ENCODE results near the gene NKIRAS1. TPM values are rescaled to one million over a fixed set of nuclear protein-coding genes. Genes with fewer than 3 reads are reported as not detected.
A peak's percentile ranks its signal among the peaks of the same experiment; 100 is the strongest.

Gene NKIRAS1
- total and polyA plus RNA-seq, 2 of the 8 experiments (the other 6 are each of a cell fraction or from before 2014, with no cell fraction given): 3.4 to 7.0 TPM

GRCh38 chr3:23909341-23909740, 7.4 kb downstream of the NKIRAS1 start:
- Histone ChIP-seq H3K9ac (replicated peaks in 1 of 4; ENCODE audit: extremely low read depth in 1 of 4, low read depth in 3 of 4, low read length in 3 of 4) (peak overlapping the region in 1 of 4 experiments; percentile 53; a peak in 1 of 7 replicates), H3K14ac (ENCODE audit: insufficient read length) (no peak overlapping the region), H3K27ac (ENCODE audit: low read depth, low read length) (no peak overlapping the region), H4K8ac (ENCODE audit: extremely low read depth, insufficient read depth, low read length) (no peak overlapping the region), H3K4ac (replicated peaks; ENCODE audit: insufficient read length, low read depth, low read length) (no peak overlapping the region), H3K79me2 (ENCODE audit: control insufficient read depth in 1 of 2, insufficient read depth in 2 of 2, low read length in 2 of 2) (peaks cover 0 to 19% of the 10 kb centered on the region in 2 experiments; a peak in 2 of 4 replicates), H3K56ac (replicated peaks; ENCODE audit: insufficient read length, low read depth, low read length) (no peak overlapping the region), H4K91ac (replicated peaks; ENCODE audit: insufficient read length, low read length) (no peak overlapping the region), H4K20me1 (replicated peaks in 1 of 2; ENCODE audit: control insufficient read depth in 1 of 2, insufficient read depth in 2 of 2, low read length in 2 of 2) (no peaks in the 10 kb centered on the region), H3K79me1 (ENCODE audit: low read depth, low read length) (no peaks in the 10 kb centered on the region), H3K4me2 (ENCODE audit: insufficient read depth in 1 of 2, low read depth in 2 of 2, low read length in 2 of 2) (no peak overlapping the region), H2BK12ac (ENCODE audit: low read depth, low read length) (no peak overlapping the region), H3K4me3 (ENCODE audit: extremely low read depth in 1 of 4, insufficient read depth in 2 of 4, low read depth in 3 of 4, low read length in 4 of 4) (no peak overlapping the region), H3K23me2 (ENCODE audit: low read depth, low read length) (no peaks in the 10 kb centered on the region), H3K18ac (ENCODE audit: extremely low read depth, low read length) (no peak overlapping the region), H2BK20ac (ENCODE audit: low read length) (no peak overlapping the region), H3K9me3 (ENCODE audit: insufficient read depth in 2 of 2, low read depth in 1 of 2, low read length in 1 of 2) (no peaks in the 10 kb centered on the region), H3K23ac (ENCODE audit: insufficient read length) (no peak overlapping the region), H3K36me3 (ENCODE audit: control insufficient read depth in 2 of 4, insufficient read depth in 4 of 4, low read length in 3 of 4) (peaks cover 0 to 18% (median 7%) of the 10 kb centered on the region in 4 experiments; a peak in 4 of 8 replicates), H3K27me3 (replicated peaks in 1 of 4; ENCODE audit: control insufficient read depth in 3 of 4, extremely low read depth in 1 of 4, insufficient read depth in 3 of 4, low read length in 3 of 4) (peaks cover 0 to 1% (median 0%) of the 10 kb centered on the region in 4 experiments; a peak in 1 of 7 replicates), H2BK120ac (replicated peaks; ENCODE audit: low read depth, low read length) (no peak overlapping the region), H3K4me1 (replicated peaks in 1 of 4; ENCODE audit: control insufficient read depth in 3 of 4, insufficient read depth in 4 of 4, low read length in 3 of 4) (no peaks in the 10 kb centered on the region), H2BK15ac (ENCODE audit: low read length) (no peak overlapping the region), H2AFZ (ENCODE audit: low read length) (no peak overlapping the region), H4K5ac (ENCODE audit: insufficient read length, low read depth, low read length) (no peak overlapping the region), H2AK5ac (ENCODE audit: low read depth, low read length) (no peak overlapping the region), H2BK5ac (ENCODE audit: low read depth, low read length) (no peak overlapping the region)
- ChIA-PET CTCF (ENCODE audit: partially characterized antibody) (no interaction called here), POLR2A (ENCODE audit: partially characterized antibody) (interaction anchor here (5.4 kb wide), 1 partner anchor 9 kb away, joined by 47 read pairs; the partner anchor contains the start of genes NKIRAS1 and RPL15)
- FAIRE-seq: no peak
- TF ChIP-seq FOSL1 (IDR thresholded peaks at IDR 0.05; ENCODE audit: insufficient read depth, low read depth, low read length) (no peak), TEAD4 (IDR thresholded peaks at IDR 0.05; ENCODE audit: low read depth, low read length) (no peak), POLR2AphosphoS5 (IDR thresholded peaks at IDR 0.05; ENCODE audit: low read depth, low read length) (no peak), KDM5A (IDR thresholded peaks at IDR 0.05; ENCODE audit: low read length) (no peak), SUZ12 (IDR thresholded peaks at IDR 0.05; ENCODE audit: low read length) (no peak), SIRT6 (IDR thresholded peaks at IDR 0.05; ENCODE audit: low read length) (no peak)
- DNase-seq (ENCODE audit: low read depth in 1 of 2, low spot score in 2 of 2): no peak
- 91% methylated on average over 7 of the region's 7 CpGs; no CpG with 5 or more reads in 1 of the 2 experiments for WGBS, 2 experiments (ENCODE audit: extremely low coverage in 1 of 2, insufficient coverage in 1 of 2, insufficient read length in 1 of 2, insufficient replicate concordance in 2 of 2, low coverage in 1 of 2, low lambda C conversion rate in 2 of 2, missing lambda C conversion rate in 1 of 2)

All from H1 (cell line).